NOMO-1 treated with DMSO at 0.1 percent for 48 hours (cell line): ENCODE results near the gene BST1.

ENCODE experiments used
- DNase-seq: peaks from one replicate; lab custom pipeline; 2025; ENCODE audit not compliant: unreplicated experiment; lab: John Stamatoyannopoulos, UW

Gene BST1

GRCh38 chr4:15675356-15675755, 27.5 kb upstream of the BST1 start:
- peak; percentile 59 for DNase-seq

GRCh38 chr4:15676039-15676438, 26.8 kb upstream of the BST1 start:
- DNase-seq, result no peak

GRCh38 chr4:15676899-15677298, 26.0 kb upstream of the BST1 start:
- DNase-seq, result no peak

- DNase-seq, result no peak
Observed at GRCh38 chr4:15677507-15677988, 25.3 kb upstream of the BST1 start.

- no peak for DNase-seq
Observed at GRCh38 chr4:15681067-15681371, 21.8 kb upstream of the BST1 start.

GRCh38 chr4:15681372-15682241, 21.3 kb upstream of the BST1 start, which contains the start of gene FAM200B:
TSS of gene FAM200B (plus strand) at chr4:15681827. CDS start at chr4:15686978, 5,151 bp downstream.
- DNase-seq, result peak; percentile 98

- peak; percentile 55 for DNase-seq
Observed at GRCh38 chr4:15682242-15683142, 20.4 kb upstream of the BST1 start.

- DNase-seq, result peak; percentile 69
Observed at GRCh38 chr4:15683143-15683495, 19.7 kb upstream of the BST1 start.

- DNase-seq, result no peak
Observed at GRCh38 chr4:15684498-15684897, 18.4 kb upstream of the BST1 start.

GRCh38 chr4:15688051-15688450, 14.8 kb upstream of the BST1 start:
- DNase-seq, result no peak

GRCh38 chr4:15689540-15689939, 13.3 kb upstream of the BST1 start:
- DNase-seq, result peak; percentile 84

GRCh38 chr4:15690020-15690809, 12.7 kb upstream of the BST1 start:
- peak; percentile 87 for DNase-seq

- peak; percentile 30 for DNase-seq
Observed at GRCh38 chr4:15691346-15692135, 11.3 kb upstream of the BST1 start.

- DNase-seq, result no peak
Observed at GRCh38 chr4:15692602-15693001, 10.3 kb upstream of the BST1 start.

- no peak for DNase-seq
Observed at GRCh38 chr4:15694431-15694830, 8.4 kb upstream of the BST1 start.

- no peak for DNase-seq
Observed at GRCh38 chr4:15695240-15695699, 7.6 kb upstream of the BST1 start.

GRCh38 chr4:15695729-15696128, 7.1 kb upstream of the BST1 start:
- no peak for DNase-seq

- DNase-seq, result no peak
Observed at GRCh38 chr4:15696866-15697265, 6.0 kb upstream of the BST1 start.

- DNase-seq, result no peak
Observed at GRCh38 chr4:15703439-15703838, 574 bp downstream of the BST1 start.

GRCh38 chr4:15704129-15704528, 1.3 kb downstream of the BST1 start:
- DNase-seq, result no peak
